ENCODE data around the gene LZTS2. TPM values are rescaled to one million over a fixed set of nuclear protein-coding genes. Genes with fewer than 3 reads are reported as not detected.

LZTS2 gene
- total RNA-seq, 1 experiment from 2014 or later, result 69.1 TPM

- peaks cover 15% of the 10 kb centered on the region for H3K27me3 ChIP-seq (ENCODE audit: insufficient read depth, low read length)
- H4K5ac ChIP-seq (ENCODE audit: insufficient read length, low read depth, low read length), result no peak overlapping the region
- no peak overlapping the region for H3K9ac ChIP-seq (ENCODE audit: extremely low read depth, insufficient read length, low read length)
- no peaks in the 10 kb centered on the region for H3K9me3 Mint-ChIP-seq
- H4K8ac ChIP-seq (replicated peaks; ENCODE audit: insufficient read length, low read depth, low read length), result no peak overlapping the region
- TF ChIP-seq, protein P1, sequence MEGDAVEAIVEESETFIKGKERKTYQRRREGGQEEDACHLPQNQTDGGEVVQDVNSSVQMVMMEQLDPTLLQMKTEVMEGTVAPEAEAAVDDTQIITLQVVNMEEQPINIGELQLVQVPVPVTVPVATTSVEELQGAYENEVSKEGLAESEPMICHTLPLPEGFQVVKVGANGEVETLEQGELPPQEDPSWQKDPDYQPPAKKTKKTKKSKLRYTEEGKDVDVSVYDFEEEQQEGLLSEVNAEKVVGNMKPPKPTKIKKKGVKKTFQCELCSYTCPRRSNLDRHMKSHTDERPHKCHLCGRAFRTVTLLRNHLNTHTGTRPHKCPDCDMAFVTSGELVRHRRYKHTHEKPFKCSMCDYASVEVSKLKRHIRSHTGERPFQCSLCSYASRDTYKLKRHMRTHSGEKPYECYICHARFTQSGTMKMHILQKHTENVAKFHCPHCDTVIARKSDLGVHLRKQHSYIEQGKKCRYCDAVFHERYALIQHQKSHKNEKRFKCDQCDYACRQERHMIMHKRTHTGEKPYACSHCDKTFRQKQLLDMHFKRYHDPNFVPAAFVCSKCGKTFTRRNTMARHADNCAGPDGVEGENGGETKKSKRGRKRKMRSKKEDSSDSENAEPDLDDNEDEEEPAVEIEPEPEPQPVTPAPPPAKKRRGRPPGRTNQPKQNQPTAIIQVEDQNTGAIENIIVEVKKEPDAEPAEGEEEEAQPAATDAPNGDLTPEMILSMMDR (conservative IDR thresholded peaks at IDR 0.05), result no peak
- peaks cover 16% of the 10 kb centered on the region in 2 experiments for H3K4me1 Mint-ChIP-seq
- H3K4me2 ChIP-seq (ENCODE audit: insufficient read depth, insufficient read length, low read length), result no peak overlapping the region
- H2BK5ac ChIP-seq (ENCODE audit: insufficient read length, low read length), result no peak overlapping the region
- H3K23ac ChIP-seq (ENCODE audit: insufficient read length, low read depth, low read length), result no peak overlapping the region
- H3T11ph ChIP-seq (ENCODE audit: low read length), result no peak overlapping the region
- no peak overlapping the region for H2BK15ac ChIP-seq (ENCODE audit: low read depth, low read length)
- H2BK120ac ChIP-seq (ENCODE audit: low read depth, low read length, poor library complexity, severe bottlenecking), result no peak overlapping the region
- H3K4ac ChIP-seq (ENCODE audit: low read depth, low read length), result no peak overlapping the region
- no peaks in the 10 kb centered on the region for H3K79me2 ChIP-seq (ENCODE audit: insufficient read depth, low read length)
- H4K91ac ChIP-seq (ENCODE audit: insufficient read length, low read depth, low read length), result no peak overlapping the region
- H3K27ac ChIP-seq (ENCODE audit: insufficient read length, low read depth, low read length), result no peak overlapping the region
- no peaks in the 10 kb centered on the region for H3K9me3 ChIP-seq (ENCODE audit: control insufficient read depth, low read depth, low read length)
- H2AK5ac ChIP-seq (ENCODE audit: insufficient read length, low read length), result no peak overlapping the region
- H2BK12ac ChIP-seq (ENCODE audit: insufficient read length, low read depth, low read length), result no peak overlapping the region
- H3K23me2 ChIP-seq (ENCODE audit: insufficient read length, low read depth, low read length, poor library complexity, severe bottlenecking), result no peaks in the 10 kb centered on the region
- no peak overlapping the region for H3K18ac ChIP-seq (ENCODE audit: insufficient read length, low read depth, low read length)
- DNase-seq, result no peak
- peaks cover 28% of the 10 kb centered on the region for H3K27me3 Mint-ChIP-seq (ENCODE audit: low read depth)
- no peak overlapping the region for H2AFZ ChIP-seq (ENCODE audit: low read length)
- no peak overlapping the region for H3K4me3 Mint-ChIP-seq
- no peaks in the 10 kb centered on the region for H3K79me1 ChIP-seq (ENCODE audit: insufficient read depth, low read depth, low read length, poor library complexity, severe bottlenecking)
- H2BK20ac ChIP-seq (ENCODE audit: low read depth, low read length, poor library complexity, severe bottlenecking), result no peak overlapping the region
- H3K27ac Mint-ChIP-seq, result no peak overlapping the region
- peaks cover 5% of the 10 kb centered on the region; the same call in 1 of the 2 replicates for H3K4me1 ChIP-seq (ENCODE audit: insufficient read depth, low read length)
- no peak overlapping the region for H3K56ac ChIP-seq (ENCODE audit: insufficient read length, low read depth, low read length)
- no peaks in the 10 kb centered on the region for H4K20me1 ChIP-seq (ENCODE audit: control insufficient read depth, insufficient read depth, insufficient read length)
- H3K14ac ChIP-seq (ENCODE audit: insufficient read depth, low read length), result no peak overlapping the region
- peaks cover 0 to 16% (median 5%) of the 10 kb centered on the region in 3 experiments; a peak in 3 of 7 replicates for H3K36me3 Mint-ChIP-seq (ENCODE audit: insufficient read depth in 1 of 3, low read depth in 3 of 3)
- no CpG with 5 or more reads among the region's 1 CpG for WGBS (ENCODE audit: extremely low coverage, insufficient read length, low lambda C conversion rate)
These were observed 54.7 kb downstream of the LZTS2 start for GRCh38 chr10:101054351-101054750.
